ENCODE results near the gene ZFAND2A.

ZFAND2A gene

DNA sequence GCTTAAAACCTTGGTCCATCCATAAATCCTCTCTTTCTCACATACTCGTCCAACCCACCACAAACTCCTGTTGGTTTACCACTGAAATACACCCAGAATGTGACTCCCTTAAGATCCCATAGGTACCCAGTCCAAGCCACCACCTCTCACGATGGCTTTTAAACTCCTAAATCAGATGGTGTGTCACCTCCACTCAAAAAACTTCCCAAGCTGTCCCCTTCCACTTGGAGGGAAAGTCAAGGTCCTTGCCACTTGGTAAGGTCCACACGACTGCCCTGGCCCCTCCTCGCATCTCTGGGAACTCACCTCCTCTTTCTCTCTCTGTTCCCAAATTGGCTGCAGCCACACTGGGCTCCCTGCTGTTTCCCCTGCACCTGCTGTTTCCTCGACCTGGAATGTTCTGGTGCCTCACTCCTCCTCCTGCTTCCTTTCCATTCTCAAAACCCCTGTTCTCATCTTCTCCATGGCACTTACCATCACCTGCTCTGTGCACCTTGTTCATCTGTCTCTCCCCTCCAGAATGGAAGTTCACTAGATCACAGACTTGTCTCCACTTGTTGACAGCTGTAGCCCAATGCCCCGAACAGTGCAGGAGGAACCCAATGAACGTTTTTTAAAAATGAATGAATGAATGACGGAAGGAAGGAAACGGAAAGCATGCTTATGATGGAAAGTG is 23.0 kb downstream of the ZFAND2A start:
- peak; percentile 60 for DNase-seq (ENCODE audit: low read depth)
- TF ChIP-seq CTCF (IDR thresholded peaks at IDR 0.05; ENCODE audit: low read depth, low read length) = no peak
- no peak for TF ChIP-seq MYC (IDR thresholded peaks at IDR 0.05; ENCODE audit: low read depth, low read length)
- no peak for TF ChIP-seq POLR2A (IDR thresholded peaks at IDR 0.05; ENCODE audit: extremely low read depth, insufficient read length)
- peak overlapping the region; percentile 92 for H3K4me3 ChIP-seq (ENCODE audit: low read depth, low read length)

- DNase-seq (ENCODE audit: low read depth) = no peak
- no peak for TF ChIP-seq CTCF (IDR thresholded peaks at IDR 0.05; ENCODE audit: low read depth, low read length)
- TF ChIP-seq, protein P1, sequence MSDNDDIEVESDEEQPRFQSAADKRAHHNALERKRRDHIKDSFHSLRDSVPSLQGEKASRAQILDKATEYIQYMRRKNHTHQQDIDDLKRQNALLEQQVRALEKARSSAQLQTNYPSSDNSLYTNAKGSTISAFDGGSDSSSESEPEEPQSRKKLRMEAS (IDR thresholded peaks at IDR 0.05; ENCODE audit: low read depth, low read length) = no peak
- TF ChIP-seq POLR2A (IDR thresholded peaks at IDR 0.05; ENCODE audit: extremely low read depth, insufficient read length) = no peak
- TF ChIP-seq MYC (IDR thresholded peaks at IDR 0.05; ENCODE audit: low read depth, low read length) = no peak
- H3K4me3 ChIP-seq (ENCODE audit: low read depth, low read length) = no peak overlapping the region
Observed at GRCh38 chr7:1134951-1135350, 25.0 kb downstream of the ZFAND2A start.

DNA sequence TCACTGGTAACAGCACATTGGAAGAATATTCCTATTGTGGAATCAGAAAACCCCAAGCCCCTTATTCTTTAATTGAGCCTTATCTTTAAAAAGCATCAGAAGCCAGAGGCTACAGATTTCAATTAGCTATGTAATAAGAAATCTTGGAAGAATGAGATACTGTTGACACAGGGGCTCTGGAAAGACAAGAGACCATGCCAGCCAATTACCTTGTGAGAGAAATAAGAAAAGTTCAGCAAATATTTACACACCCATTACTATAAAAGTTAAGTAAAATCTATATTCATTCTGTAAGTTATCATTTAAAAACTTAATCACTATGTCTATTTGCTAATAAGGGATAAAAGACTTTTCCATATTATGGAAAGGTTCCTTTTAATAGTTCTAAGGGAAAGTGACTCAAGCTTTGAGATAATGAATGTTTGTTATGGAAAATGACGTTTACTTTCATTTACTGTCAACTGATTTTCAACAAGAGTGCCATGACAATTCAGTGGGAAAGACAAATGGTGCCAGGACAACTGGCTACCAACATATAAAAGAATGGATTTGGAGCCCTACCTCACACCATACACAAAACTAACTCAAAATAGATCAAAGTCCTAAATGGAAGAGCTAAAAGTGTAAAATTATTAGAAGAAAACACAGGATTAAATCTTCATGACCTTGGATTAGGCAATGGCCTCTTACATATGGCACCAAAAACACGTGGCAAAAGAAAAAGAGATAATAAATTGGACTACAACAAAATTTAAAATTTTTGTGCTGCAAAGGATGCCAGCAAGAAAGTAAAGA is 28.3 kb downstream of the ZFAND2A start:
- no peak for DNase-seq (ENCODE audit: low read depth)
- H3K4me3 ChIP-seq (ENCODE audit: low read depth, low read length) = no peak overlapping the region
- TF ChIP-seq MYC (IDR thresholded peaks at IDR 0.05; ENCODE audit: low read depth, low read length) (no peak), POLR2A (IDR thresholded peaks at IDR 0.05; ENCODE audit: extremely low read depth, insufficient read length) (no peak), CTCF (IDR thresholded peaks at IDR 0.05; ENCODE audit: low read depth, low read length) (no peak)
- TF ChIP-seq, protein P1 (IDR thresholded peaks at IDR 0.05; ENCODE audit: low read depth, low read length) = no peak

DNA sequence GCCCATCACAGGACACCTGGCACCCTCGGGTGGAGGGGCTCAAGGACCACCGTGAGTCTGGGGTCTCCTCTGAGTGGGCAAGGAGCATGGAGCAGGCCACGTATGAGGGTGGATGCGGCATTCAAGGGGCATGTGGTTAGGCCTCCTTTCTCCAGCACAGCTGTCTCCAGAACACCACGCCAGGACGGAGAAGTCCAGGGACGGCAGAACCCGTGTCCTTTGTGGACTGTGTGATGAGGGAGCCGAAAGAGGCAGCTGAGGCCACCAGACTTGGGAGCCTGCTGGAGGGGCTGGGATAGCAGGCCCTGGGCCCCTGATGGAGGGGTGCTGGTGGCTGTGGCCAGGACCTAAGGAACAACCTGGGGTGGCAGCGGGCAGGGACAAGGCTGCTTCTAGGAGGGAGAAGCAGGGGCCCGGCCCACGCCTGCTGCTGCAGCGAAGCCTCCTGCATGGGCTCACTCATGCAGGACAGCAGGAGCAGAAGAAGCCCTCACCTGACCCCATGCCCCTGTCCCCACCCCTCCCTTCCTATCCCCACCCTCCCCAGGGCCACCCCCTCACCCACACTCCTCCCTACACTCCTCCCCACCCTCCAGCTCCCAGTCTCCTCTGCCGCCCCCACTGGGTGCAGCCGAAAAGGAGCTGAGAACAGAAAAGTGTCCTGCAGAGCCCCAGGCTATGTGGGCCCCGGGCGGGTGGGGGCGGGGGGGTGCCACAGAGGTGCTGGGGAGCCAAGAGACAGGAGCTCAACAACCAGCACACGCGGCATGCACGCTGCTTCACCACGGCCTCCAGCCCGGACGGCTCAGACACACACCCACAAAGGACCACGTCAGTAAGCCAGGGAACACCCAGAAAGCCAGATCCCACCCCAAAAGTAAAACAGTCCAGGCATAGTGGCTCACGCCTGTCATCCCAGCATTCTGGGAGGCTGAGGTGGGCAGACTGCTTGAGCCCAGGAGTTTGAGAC is 29.7 kb downstream of the ZFAND2A start:
- no peak for DNase-seq (ENCODE audit: low read depth)
- H3K4me3 ChIP-seq (ENCODE audit: low read depth, low read length) = no peak overlapping the region
- TF ChIP-seq MYC (IDR thresholded peaks at IDR 0.05; ENCODE audit: low read depth, low read length) = no peak
- TF ChIP-seq, protein P1 (IDR thresholded peaks at IDR 0.05; ENCODE audit: low read depth, low read length) = no peak
- TF ChIP-seq POLR2A (IDR thresholded peaks at IDR 0.05; ENCODE audit: extremely low read depth, insufficient read length) = no peak
- TF ChIP-seq CTCF (IDR thresholded peaks at IDR 0.05; ENCODE audit: low read depth, low read length) = no peak

- TF ChIP-seq MYC (IDR thresholded peaks at IDR 0.05; ENCODE audit: low read depth, low read length) = no peak
- TF ChIP-seq, protein P1 (IDR thresholded peaks at IDR 0.05; ENCODE audit: low read depth, low read length) = no peak
- no peak for TF ChIP-seq CTCF (IDR thresholded peaks at IDR 0.05; ENCODE audit: low read depth, low read length)
- TF ChIP-seq POLR2A (IDR thresholded peaks at IDR 0.05; ENCODE audit: extremely low read depth, insufficient read length) = no peak
- H3K4me3 ChIP-seq (ENCODE audit: low read depth, low read length) = no peak overlapping the region
- DNase-seq (ENCODE audit: low read depth) = no peak
Observed at GRCh38 chr7:1129431-1129830, 30.6 kb downstream of the ZFAND2A start.
